Measurements from ENCODE around the gene TVP23A. TPM values are rescaled to one million over a fixed set of nuclear protein-coding genes. Genes with fewer than 3 reads are reported as not detected.

TVP23A gene
- total RNA-seq, 1 experiment from 2014 or later, result 3.1 TPM

DNA sequence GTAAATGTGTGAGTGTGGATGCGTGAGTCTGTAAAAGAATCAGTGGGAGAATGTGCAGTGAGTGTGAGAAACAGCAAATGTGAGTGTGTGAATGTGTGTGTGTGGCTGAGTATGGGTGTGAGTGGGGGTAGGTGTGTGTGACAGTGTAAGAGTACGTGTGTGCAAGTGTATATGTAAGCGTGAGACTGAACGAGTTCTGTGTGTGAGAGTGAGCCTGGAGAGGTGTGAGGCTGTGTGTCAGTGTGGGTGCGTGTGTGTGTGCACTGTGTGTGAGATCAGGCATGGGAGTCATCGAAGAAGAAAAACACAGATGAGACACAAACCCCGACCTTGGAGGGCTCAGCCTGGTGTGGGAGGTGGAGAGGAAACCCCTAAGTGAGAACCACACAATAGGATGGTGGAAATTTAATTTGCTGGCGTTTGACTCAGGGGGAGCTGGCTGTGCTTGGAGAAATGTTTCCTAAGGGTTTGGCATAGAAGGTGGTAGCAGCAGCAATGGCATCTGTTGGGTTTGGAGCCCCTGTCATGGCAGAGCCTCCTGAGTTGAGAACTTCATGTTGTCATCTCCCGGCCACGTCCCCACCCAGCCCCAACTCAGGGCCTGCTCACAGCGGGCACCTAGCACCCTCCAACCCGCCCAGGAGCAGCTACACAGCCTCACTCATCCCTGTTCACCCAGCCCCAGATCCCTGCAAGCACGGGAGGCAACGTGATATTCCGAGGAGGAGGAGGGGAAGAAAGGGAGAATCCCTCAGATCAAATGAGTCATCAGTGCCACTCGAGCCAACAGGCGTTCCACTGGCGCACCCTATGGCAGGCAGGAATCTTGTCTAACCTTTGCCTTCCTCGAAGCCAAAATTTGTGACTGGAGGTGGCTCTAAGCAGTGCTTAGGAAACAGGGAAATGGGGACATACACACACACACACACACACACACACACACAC, 89.2 kb downstream of the TVP23A start:
- 100% methylated on average over 1 of the region's 19 CpGs for WGBS (ENCODE audit: extremely low coverage, insufficient read length, low lambda C conversion rate)
- Histone ChIP-seq H2AFZ (ENCODE audit: low read length) (no peak overlapping the region), H3K4ac (ENCODE audit: low read depth, low read length) (no peak overlapping the region), H3K4me2 (ENCODE audit: insufficient read depth, insufficient read length, low read length) (no peak overlapping the region), H3K23ac (ENCODE audit: insufficient read length, low read depth, low read length) (no peak overlapping the region), H2BK120ac (ENCODE audit: low read depth, low read length, poor library complexity, severe bottlenecking) (no peak overlapping the region), H2BK5ac (ENCODE audit: insufficient read length, low read length) (no peak overlapping the region), H2BK15ac (ENCODE audit: low read depth, low read length) (no peak overlapping the region), H4K91ac (ENCODE audit: insufficient read length, low read depth, low read length) (no peak overlapping the region), H2BK20ac (ENCODE audit: low read depth, low read length, poor library complexity, severe bottlenecking) (no peak overlapping the region), H4K8ac (replicated peaks; ENCODE audit: insufficient read length, low read depth, low read length) (no peak overlapping the region), H3K14ac (ENCODE audit: insufficient read depth, low read length) (no peak overlapping the region), H4K5ac (ENCODE audit: insufficient read length, low read depth, low read length) (no peak overlapping the region), H2BK12ac (ENCODE audit: insufficient read length, low read depth, low read length) (no peak overlapping the region), H3K27me3 (ENCODE audit: insufficient read depth, low read length) (no peaks in the 10 kb centered on the region), H4K20me1 (ENCODE audit: control insufficient read depth, insufficient read depth, insufficient read length) (no peaks in the 10 kb centered on the region), H3T11ph (ENCODE audit: low read length) (no peak overlapping the region), H3K18ac (ENCODE audit: insufficient read length, low read depth, low read length) (no peak overlapping the region), H2AK5ac (ENCODE audit: insufficient read length, low read length) (no peak overlapping the region), H3K9me3 (ENCODE audit: control insufficient read depth, low read depth, low read length) (no peaks in the 10 kb centered on the region), H3K23me2 (ENCODE audit: insufficient read length, low read depth, low read length, poor library complexity, severe bottlenecking) (no peaks in the 10 kb centered on the region), H3K4me1 (ENCODE audit: insufficient read depth, low read length) (no peaks in the 10 kb centered on the region), H3K9ac (ENCODE audit: extremely low read depth, insufficient read length, low read length) (no peak overlapping the region), H3K56ac (ENCODE audit: insufficient read length, low read depth, low read length) (no peak overlapping the region), H3K79me2 (ENCODE audit: insufficient read depth, low read length) (no peaks in the 10 kb centered on the region), H3K79me1 (ENCODE audit: insufficient read depth, low read depth, low read length, poor library complexity, severe bottlenecking) (no peaks in the 10 kb centered on the region), H3K27ac (ENCODE audit: insufficient read length, low read depth, low read length) (no peak overlapping the region)
- Mint-ChIP-seq H3K36me3 (ENCODE audit: insufficient read depth in 1 of 3, low read depth in 3 of 3) (peaks cover 0 to 6% (median 5%) of the 10 kb centered on the region in 3 experiments; a peak in 3 of 7 replicates), H3K4me3 (no peak overlapping the region), H3K27ac (no peak overlapping the region; a peak in 1 of 7 replicates), H3K9me3 (peaks cover 4% of the 10 kb centered on the region in 2 experiments; a peak in 3 of 5 replicates), H3K4me1 (peaks cover 0 to 4% of the 10 kb centered on the region in 2 experiments; a peak in 3 of 4 replicates), H3K27me3 (ENCODE audit: low read depth) (no peaks in the 10 kb centered on the region)
- TF ChIP-seq, protein P1, sequence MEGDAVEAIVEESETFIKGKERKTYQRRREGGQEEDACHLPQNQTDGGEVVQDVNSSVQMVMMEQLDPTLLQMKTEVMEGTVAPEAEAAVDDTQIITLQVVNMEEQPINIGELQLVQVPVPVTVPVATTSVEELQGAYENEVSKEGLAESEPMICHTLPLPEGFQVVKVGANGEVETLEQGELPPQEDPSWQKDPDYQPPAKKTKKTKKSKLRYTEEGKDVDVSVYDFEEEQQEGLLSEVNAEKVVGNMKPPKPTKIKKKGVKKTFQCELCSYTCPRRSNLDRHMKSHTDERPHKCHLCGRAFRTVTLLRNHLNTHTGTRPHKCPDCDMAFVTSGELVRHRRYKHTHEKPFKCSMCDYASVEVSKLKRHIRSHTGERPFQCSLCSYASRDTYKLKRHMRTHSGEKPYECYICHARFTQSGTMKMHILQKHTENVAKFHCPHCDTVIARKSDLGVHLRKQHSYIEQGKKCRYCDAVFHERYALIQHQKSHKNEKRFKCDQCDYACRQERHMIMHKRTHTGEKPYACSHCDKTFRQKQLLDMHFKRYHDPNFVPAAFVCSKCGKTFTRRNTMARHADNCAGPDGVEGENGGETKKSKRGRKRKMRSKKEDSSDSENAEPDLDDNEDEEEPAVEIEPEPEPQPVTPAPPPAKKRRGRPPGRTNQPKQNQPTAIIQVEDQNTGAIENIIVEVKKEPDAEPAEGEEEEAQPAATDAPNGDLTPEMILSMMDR (conservative IDR thresholded peaks at IDR 0.05), result no peak
- no peak for DNase-seq
